Neural progenitor cell (in vitro differentiated cells): ENCODE measurements around the gene DHRS1. TPM values are rescaled to one million over a fixed set of nuclear protein-coding genes. Genes with fewer than 3 reads are reported as not detected.

ENCODE experiments used
- DNase-seq: peaks from one replicate; pipeline ENCODE4 v3.0.0-alpha.2; 2016; ENCODE audit warnings: low spot score
- H2AFZ ChIP-seq: fragments of 200-600 bp; sonication (generic); replicated peaks from 2 replicates; pipeline ENCODE4 v1.6.1; 2016; ENCODE audit warnings: antibody characterized with exemption
- H3F3A ChIP-seq: fragments of 200-600 bp; sonication (generic); 2 replicates; pipeline ENCODE4 v1.6.1; 2016; ENCODE audit warnings: antibody characterized with exemption, low read depth
- H3K27ac ChIP-seq: fragments of 200-600 bp; sonication (generic); 2 replicates; pipeline ENCODE4 v1.5.1; 2016; ENCODE audit warnings: mild to moderate bottlenecking
- H3K27me3 ChIP-seq: fragments of 200-600 bp; sonication (generic); 2 replicates; pipeline ENCODE4 v1.6.1; 2016; ENCODE audit warnings: mild to moderate bottlenecking, moderate library complexity
- H3K36me3 ChIP-seq: fragments of 200-600 bp; sonication (generic); 2 replicates; pipeline ENCODE4 v1.5.1; 2016
- H3K4me1 ChIP-seq: fragments of 200-600 bp; sonication (generic); 2 replicates; pipeline ENCODE4 v1.6.1; 2016; ENCODE audit warnings: mixed run types
- H3K4me2 ChIP-seq: fragments of 200-600 bp; sonication (generic); 2 replicates; pipeline ENCODE4 v1.6.1; 2016
- H3K4me3 ChIP-seq: fragments of 200-600 bp; sonication (generic); 2 replicates; pipeline ENCODE4 v1.5.1; 2016
- H3K79me2 ChIP-seq: fragments of 200-600 bp; sonication (generic); 2 replicates; pipeline ENCODE4 v1.6.1; 2016; ENCODE audit warnings: low read depth
- H3K9ac ChIP-seq: fragments of 200-600 bp; sonication (generic); 2 replicates; pipeline ENCODE4 v1.6.1; 2016
- H3K9me3 ChIP-seq: fragments of 200-600 bp; sonication (generic); 2 replicates; pipeline ENCODE4 v1.5.1; 2016; ENCODE audit warnings: low read depth
- H4K20me1 ChIP-seq: fragments of 200-600 bp; sonication (generic); 2 replicates; pipeline ENCODE4 v1.6.1; 2016; ENCODE audit warnings: low read depth
- H3K27ac Mint-ChIP-seq: 3 replicates; pipeline ENCODE4 v1.8.0; 2021; ENCODE audit warnings: mixed read lengths
- H3K27me3 Mint-ChIP-seq: 2 replicates; pipeline ENCODE4 v1.8.0; 2022; ENCODE audit warnings: low read depth, mild to moderate bottlenecking, inconsistent platforms, moderate library complexity, mixed read lengths; ENCODE audit not compliant: insufficient read depth
- H3K36me3 Mint-ChIP-seq: 3 replicates; pipeline ENCODE4 v1.8.0; 2021; ENCODE audit warnings: mixed read lengths
- H3K4me1 Mint-ChIP-seq: 3 replicates; pipeline ENCODE4 v1.8.0; 2021; ENCODE audit warnings: mixed read lengths
- H3K4me3 Mint-ChIP-seq: 3 replicates; pipeline ENCODE4 v1.8.0; 2021; ENCODE audit warnings: mild to moderate bottlenecking, moderate library complexity, mixed read lengths
- H3K9me3 Mint-ChIP-seq: 3 replicates; pipeline ENCODE4 v1.8.0; 2020; ENCODE audit warnings: mixed read lengths
- CTCF ChIP-seq: fragments of 200-600 bp; sonication (generic); IDR thresholded peaks from 2 replicates; pipeline ENCODE4 v1.5.1; 2017; ENCODE audit warnings: antibody characterized with exemption, mild to moderate bottlenecking
- EZH2 ChIP-seq: fragments of 200-600 bp; sonication (generic); IDR thresholded peaks from 2 replicates; pipeline ENCODE4 v1.6.1; 2017; ENCODE audit warnings: antibody characterized with exemption, mild to moderate bottlenecking, moderate library complexity
- EZH2phosphoT487 ChIP-seq: fragments of 200-600 bp; sonication (generic); IDR thresholded peaks from 2 replicates; pipeline ENCODE4 v1.6.1; 2017; ENCODE audit warnings: antibody characterized with exemption
- total RNA-seq: library from RNA; depleted of rRNA; stranded (reverse); fragments of >200 nt; gene quantifications from 2 replicates; pipeline ENCODE4 v1.2.3, GENCODE V29; 2015; ENCODE audit warnings: low replicate concordance

The DHRS1 gene
- total RNA-seq, 1 donor from 2014 or later, result 19.7 TPM

- H3K36me3 Mint-ChIP-seq, result peaks cover 2% of the 10 kb centered on the region
- peaks cover 15% of the 10 kb centered on the region for H3K4me1 Mint-ChIP-seq
- Histone ChIP-seq H3K27ac (no peak overlapping the region), H3K79me2 (peaks cover 8% of the 10 kb centered on the region), H3K9ac (no peak overlapping the region), H3K4me2 (no peak overlapping the region), H2AFZ (no peak overlapping the region), H3K4me3 (no peak overlapping the region), H3K27me3 (no peaks in the 10 kb centered on the region), H3F3A (peaks cover 10% of the 10 kb centered on the region), H3K9me3 (no peaks in the 10 kb centered on the region), H4K20me1 (no peaks in the 10 kb centered on the region), H3K4me1 (peaks cover 6% of the 10 kb centered on the region), H3K36me3 (no peaks in the 10 kb centered on the region)
- no peak for DNase-seq
- peaks cover 8% of the 10 kb centered on the region for H3K27me3 Mint-ChIP-seq
- H3K4me3 Mint-ChIP-seq, result peak overlapping the region; percentile 52
- H3K9me3 Mint-ChIP-seq, result no peaks in the 10 kb centered on the region
- no peak for TF ChIP-seq CTCF
- no peak for TF ChIP-seq EZH2
- TF ChIP-seq EZH2phosphoT487, result no peak
- no peak overlapping the region for H3K27ac Mint-ChIP-seq
Measured at GRCh38 chr14:24269368-24269767, 30.2 kb downstream of the DHRS1 start.

GRCh38 chr14:24268225-24268624 is 31.4 kb downstream of the DHRS1 start:
- Mint-ChIP-seq H3K4me3 (no peak overlapping the region), H3K36me3 (no peaks in the 10 kb centered on the region), H3K9me3 (no peaks in the 10 kb centered on the region), H3K27me3 (peaks cover 8% of the 10 kb centered on the region), H3K4me1 (peaks cover 15% of the 10 kb centered on the region), H3K27ac (no peak overlapping the region)
- no peak overlapping the region for H3K4me2 ChIP-seq
- H2AFZ ChIP-seq, result no peak overlapping the region
- H3K9ac ChIP-seq, result no peak overlapping the region
- no peaks in the 10 kb centered on the region for H4K20me1 ChIP-seq
- DNase-seq, result no peak
- no peaks in the 10 kb centered on the region for H3K36me3 ChIP-seq
- H3K79me2 ChIP-seq, result peaks cover 8% of the 10 kb centered on the region
- H3K4me3 ChIP-seq, result no peak overlapping the region
- H3K4me1 ChIP-seq, result peaks cover 6% of the 10 kb centered on the region
- no peaks in the 10 kb centered on the region for H3K9me3 ChIP-seq
- peaks cover 10% of the 10 kb centered on the region for H3F3A ChIP-seq
- H3K27ac ChIP-seq, result no peak overlapping the region
- TF ChIP-seq CTCF, result no peak
- no peak for TF ChIP-seq EZH2phosphoT487
- no peak for TF ChIP-seq EZH2
- H3K27me3 ChIP-seq, result no peaks in the 10 kb centered on the region

GRCh38 chr14:24267516-24267915 is 32.1 kb downstream of the DHRS1 start:
- H3K79me2 ChIP-seq, result peaks cover 5% of the 10 kb centered on the region
- peaks cover 10% of the 10 kb centered on the region for H3F3A ChIP-seq
- no peaks in the 10 kb centered on the region for H3K9me3 ChIP-seq
- no peaks in the 10 kb centered on the region for H3K36me3 ChIP-seq
- no peak for DNase-seq
- no peak overlapping the region for H3K4me3 ChIP-seq
- no peak overlapping the region for H3K4me2 ChIP-seq
- TF ChIP-seq EZH2 (no peak), EZH2phosphoT487 (no peak), CTCF (no peak)
- H4K20me1 ChIP-seq, result no peaks in the 10 kb centered on the region
- Mint-ChIP-seq H3K36me3 (no peaks in the 10 kb centered on the region), H3K27me3 (peaks cover 8% of the 10 kb centered on the region), H3K4me3 (no peak overlapping the region), H3K27ac (peak overlapping the region; percentile 6), H3K4me1 (peaks cover 11% of the 10 kb centered on the region), H3K9me3 (no peaks in the 10 kb centered on the region)
- H3K9ac ChIP-seq, result no peak overlapping the region
- H3K4me1 ChIP-seq, result peaks cover 6% of the 10 kb centered on the region
- no peak overlapping the region for H2AFZ ChIP-seq
- no peak overlapping the region for H3K27ac ChIP-seq
- no peaks in the 10 kb centered on the region for H3K27me3 ChIP-seq
